ENCODE results near the gene PGAM1. TPM values are rescaled to one million over a fixed set of nuclear protein-coding genes. Genes with fewer than 3 reads are reported as not detected.
"Not testable (repeated sequence)": the region's sequence is repeated elsewhere in the genome, so short reads cannot be mapped to it uniquely, and the experiment has no call there.

The PGAM1 gene
- total and polyA plus RNA-seq, 2 experiments from 2014 or later = 879 to 1,144 TPM

- 0 out of 2 replicates have a peak, but pooled peaks cover 4% of the 10 kb centered on the region for H4K20me1 ChIP-seq (ENCODE audit: insufficient read depth)
- H3K4me1 ChIP-seq (ENCODE audit: insufficient read depth) = peaks cover 8% of the 10 kb centered on the region; the same call in 1 of the 2 replicates
- in situ Hi-C loops (cut with MboI) = no loop called here
- H3F3A ChIP-seq (ENCODE audit: insufficient read depth) = peaks cover 80% of the 10 kb centered on the region
- peak overlapping the region; percentile 13; the same call in 1 of the 2 replicates for H3K9ac ChIP-seq
- no peak for DNase-seq
- peak overlapping the region; percentile 52 for H3K27ac ChIP-seq
- no peak overlapping the region for H3K4me2 ChIP-seq (ENCODE audit: unreplicated experiment)
- no peaks in the 10 kb centered on the region for H3K9me3 ChIP-seq (ENCODE audit: low read depth)
- H3K9me2 ChIP-seq (ENCODE audit: insufficient read depth) = no peaks in the 10 kb centered on the region
- no peak for TF ChIP-seq EZH2 (IDR thresholded peaks at IDR 0.05; ENCODE audit: insufficient read depth, poor library complexity, severe bottlenecking)
- no peak for TF ChIP-seq EZH2phosphoT487 (IDR thresholded peaks at IDR 0.05; ENCODE audit: insufficient read depth, low read depth)
- peaks cover 56% of the 10 kb centered on the region for H3K36me3 ChIP-seq (ENCODE audit: low read depth)
- 43 to 46% methylated on average over 1 of the region's 1 CpG for WGBS, 2 experiments (ENCODE audit: low coverage in 1 of 2, low lambda C conversion rate in 2 of 2, missing lambda C conversion rate in 2 of 2)
- no peaks in the 10 kb centered on the region for H3K27me3 ChIP-seq (replicated peaks; ENCODE audit: insufficient read depth)
- no peak overlapping the region for H2AFZ ChIP-seq
- no peak overlapping the region for H3K4me3 ChIP-seq
- H3K79me2 ChIP-seq (ENCODE audit: insufficient read depth) = peaks cover 3% of the 10 kb centered on the region
These were observed 38.2 kb downstream of the PGAM1 start for GRCh38 chr10:97464226-97464625.

GRCh38 chr10:97465982-97466381 is 40.0 kb downstream of the PGAM1 start:
- H3F3A ChIP-seq (ENCODE audit: insufficient read depth) = peaks cover 65% of the 10 kb centered on the region
- in situ Hi-C loops (cut with MboI) = no loop called here
- TF ChIP-seq EZH2phosphoT487 (IDR thresholded peaks at IDR 0.05; ENCODE audit: insufficient read depth, low read depth) = no peak
- TF ChIP-seq EZH2 (IDR thresholded peaks at IDR 0.05; ENCODE audit: insufficient read depth, poor library complexity, severe bottlenecking) = no peak
- peaks cover 8% of the 10 kb centered on the region; the same call in 1 of the 2 replicates for H3K4me1 ChIP-seq (ENCODE audit: insufficient read depth)
- H3K4me2 ChIP-seq (ENCODE audit: unreplicated experiment) = no peak overlapping the region
- H3K9me2 ChIP-seq (ENCODE audit: insufficient read depth) = no peaks in the 10 kb centered on the region
- H2AFZ ChIP-seq = no peak overlapping the region
- H4K20me1 ChIP-seq (ENCODE audit: insufficient read depth) = 0 out of 2 replicates have a peak, but pooled peaks cover 4% of the 10 kb centered on the region
- no peak overlapping the region for H3K27ac ChIP-seq
- H3K27me3 ChIP-seq (replicated peaks; ENCODE audit: insufficient read depth) = no peaks in the 10 kb centered on the region
- H3K4me3 ChIP-seq = no peak overlapping the region
- 93 to 99% methylated on average over 7 of the region's 7 CpGs for WGBS, 2 experiments (ENCODE audit: low coverage in 1 of 2, low lambda C conversion rate in 2 of 2, missing lambda C conversion rate in 2 of 2)
- no peaks in the 10 kb centered on the region for H3K9me3 ChIP-seq (ENCODE audit: low read depth)
- H3K36me3 ChIP-seq (ENCODE audit: low read depth) = peaks cover 58% of the 10 kb centered on the region
- peaks cover 3% of the 10 kb centered on the region for H3K79me2 ChIP-seq (ENCODE audit: insufficient read depth)
- H3K9ac ChIP-seq = no peak overlapping the region
- no peak for DNase-seq

GRCh38 chr10:97466755-97467154 is 40.8 kb downstream of the PGAM1 start:
- Histone ChIP-seq H2AFZ (no peak overlapping the region), H3K9me3 (ENCODE audit: low read depth) (no peaks in the 10 kb centered on the region), H3K9me2 (ENCODE audit: insufficient read depth) (no peaks in the 10 kb centered on the region), H3K4me2 (ENCODE audit: unreplicated experiment) (no peak overlapping the region), H3K36me3 (ENCODE audit: low read depth) (peaks cover 65% of the 10 kb centered on the region), H3F3A (ENCODE audit: insufficient read depth) (peaks cover 66% of the 10 kb centered on the region), H3K79me2 (ENCODE audit: insufficient read depth) (peaks cover 8% of the 10 kb centered on the region), H3K4me1 (ENCODE audit: insufficient read depth) (peaks cover 8% of the 10 kb centered on the region; the same call in 1 of the 2 replicates), H3K27ac (no peak overlapping the region; the same call in 1 of the 2 replicates), H3K27me3 (replicated peaks; ENCODE audit: insufficient read depth) (no peaks in the 10 kb centered on the region), H3K9ac (no peak overlapping the region), H4K20me1 (ENCODE audit: insufficient read depth) (0 out of 2 replicates have a peak, but pooled peaks cover 4% of the 10 kb centered on the region), H3K4me3 (no peak overlapping the region)
- 63 to 70% methylated on average over 4 of the region's 4 CpGs for WGBS, 2 experiments (ENCODE audit: low coverage in 1 of 2, low lambda C conversion rate in 2 of 2, missing lambda C conversion rate in 2 of 2)
- in situ Hi-C loops (cut with MboI) = no loop called here
- TF ChIP-seq EZH2 (IDR thresholded peaks at IDR 0.05; ENCODE audit: insufficient read depth, poor library complexity, severe bottlenecking) (no peak), EZH2phosphoT487 (IDR thresholded peaks at IDR 0.05; ENCODE audit: insufficient read depth, low read depth) (no peak)
- DNase-seq = no peak

GRCh38 chr10:97468162-97468561 is 42.2 kb downstream of the PGAM1 start:
- Histone ChIP-seq H3F3A (ENCODE audit: insufficient read depth) (peaks cover 57% of the 10 kb centered on the region), H3K79me2 (ENCODE audit: insufficient read depth) (peaks cover 18% of the 10 kb centered on the region; the same call in 1 of the 2 replicates), H3K9ac (no peak overlapping the region), H4K20me1 (ENCODE audit: insufficient read depth) (0 out of 2 replicates have a peak, but pooled peaks cover 4% of the 10 kb centered on the region), H3K4me1 (ENCODE audit: insufficient read depth) (peaks cover 8% of the 10 kb centered on the region; the same call in 1 of the 2 replicates), H3K27ac (no peak overlapping the region), H3K27me3 (replicated peaks; ENCODE audit: insufficient read depth) (no peaks in the 10 kb centered on the region), H3K36me3 (ENCODE audit: low read depth) (peaks cover 74% of the 10 kb centered on the region), H3K9me3 (ENCODE audit: low read depth) (no peaks in the 10 kb centered on the region), H3K4me2 (ENCODE audit: unreplicated experiment) (no peak overlapping the region), H2AFZ (no peak overlapping the region), H3K9me2 (ENCODE audit: insufficient read depth) (no peaks in the 10 kb centered on the region), H3K4me3 (no peak overlapping the region)
- no peak for DNase-seq
- WGBS, 2 experiments (ENCODE audit: low coverage in 1 of 2, low lambda C conversion rate in 2 of 2, missing lambda C conversion rate in 2 of 2) = 64 to 77% methylated on average over 3 of the region's 3 CpGs
- in situ Hi-C loops (cut with MboI) = no loop called here
- TF ChIP-seq EZH2phosphoT487 (IDR thresholded peaks at IDR 0.05; ENCODE audit: insufficient read depth, low read depth) (no peak), EZH2 (IDR thresholded peaks at IDR 0.05; ENCODE audit: insufficient read depth, poor library complexity, severe bottlenecking) (no peak)

GRCh38 chr10:97468781-97469180 is 42.8 kb downstream of the PGAM1 start:
- H3K27ac ChIP-seq; H3K27me3 ChIP-seq (replicated peaks; ENCODE audit: insufficient read depth); H3K9ac ChIP-seq; H3K9me2 ChIP-seq (ENCODE audit: insufficient read depth); in situ Hi-C loops (cut with MboI); H2AFZ ChIP-seq; H3K4me2 ChIP-seq (ENCODE audit: unreplicated experiment); H3K9me3 ChIP-seq (ENCODE audit: low read depth); H3K4me1 ChIP-seq (ENCODE audit: insufficient read depth); H3K4me3 ChIP-seq; H4K20me1 ChIP-seq (ENCODE audit: insufficient read depth); DNase-seq: not testable (repeated sequence)
- peaks cover 51% of the 10 kb centered on the region for H3F3A ChIP-seq (ENCODE audit: insufficient read depth)
- 92 to 95% methylated on average over 12 of the region's 12 CpGs for WGBS, 2 experiments (ENCODE audit: low coverage in 1 of 2, low lambda C conversion rate in 2 of 2, missing lambda C conversion rate in 2 of 2)
- peaks cover 21% of the 10 kb centered on the region; the same call in 1 of the 2 replicates for H3K79me2 ChIP-seq (ENCODE audit: insufficient read depth)
- H3K36me3 ChIP-seq (ENCODE audit: low read depth) = peaks cover 80% of the 10 kb centered on the region

All from GM23248 (cell line).